ENCODE measurements around the gene EFHC1.

DNA sequence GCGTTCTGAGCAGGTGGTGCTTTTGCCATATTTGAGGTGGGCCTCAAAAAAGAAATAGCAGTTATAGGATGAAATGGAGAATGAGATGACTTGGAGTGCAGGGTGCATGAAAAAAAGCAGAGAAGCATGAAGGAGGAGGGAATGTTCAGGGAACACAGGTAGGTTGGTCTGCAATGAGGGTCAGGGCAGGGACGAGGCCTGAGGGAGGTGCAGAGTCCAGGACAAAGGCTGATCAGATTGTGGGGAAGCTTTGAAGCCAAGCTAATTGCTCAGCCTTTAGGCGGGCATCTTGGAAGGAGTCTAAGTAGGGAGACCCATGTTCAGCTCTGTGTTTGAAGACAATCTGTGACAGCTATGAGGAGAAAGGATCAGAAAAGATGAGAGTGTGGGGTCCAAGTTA lies 144.7 kb downstream of the EFHC1 start:
- TF ChIP-seq POLR2AphosphoS5 (IDR thresholded peaks at IDR 0.05) (no peak), POLR2A (IDR thresholded peaks at IDR 0.05) (no peak)
- TF ChIP-seq, protein P1, sequence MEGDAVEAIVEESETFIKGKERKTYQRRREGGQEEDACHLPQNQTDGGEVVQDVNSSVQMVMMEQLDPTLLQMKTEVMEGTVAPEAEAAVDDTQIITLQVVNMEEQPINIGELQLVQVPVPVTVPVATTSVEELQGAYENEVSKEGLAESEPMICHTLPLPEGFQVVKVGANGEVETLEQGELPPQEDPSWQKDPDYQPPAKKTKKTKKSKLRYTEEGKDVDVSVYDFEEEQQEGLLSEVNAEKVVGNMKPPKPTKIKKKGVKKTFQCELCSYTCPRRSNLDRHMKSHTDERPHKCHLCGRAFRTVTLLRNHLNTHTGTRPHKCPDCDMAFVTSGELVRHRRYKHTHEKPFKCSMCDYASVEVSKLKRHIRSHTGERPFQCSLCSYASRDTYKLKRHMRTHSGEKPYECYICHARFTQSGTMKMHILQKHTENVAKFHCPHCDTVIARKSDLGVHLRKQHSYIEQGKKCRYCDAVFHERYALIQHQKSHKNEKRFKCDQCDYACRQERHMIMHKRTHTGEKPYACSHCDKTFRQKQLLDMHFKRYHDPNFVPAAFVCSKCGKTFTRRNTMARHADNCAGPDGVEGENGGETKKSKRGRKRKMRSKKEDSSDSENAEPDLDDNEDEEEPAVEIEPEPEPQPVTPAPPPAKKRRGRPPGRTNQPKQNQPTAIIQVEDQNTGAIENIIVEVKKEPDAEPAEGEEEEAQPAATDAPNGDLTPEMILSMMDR (IDR thresholded peaks at IDR 0.05 in 8 of 11, conservative IDR thresholded peaks at IDR 0.05 in 3 of 11) = no peak
